ENCODE data around the gene TAF4.
"Not testable (repeated sequence)": the region's sequence is repeated elsewhere in the genome, so short reads cannot be mapped to it uniquely, and the experiment has no call there.

Gene TAF4

GRCh38 chr20:62065674-62066338 lies at the start of gene TAF4:
Gene TAF4, minus strand, starts transcription at chr20:62065881. Its CDS starts 71 bp downstream, at chr20:62065810.
- peak; percentile 17 for DNase-seq

- no peak for DNase-seq
These were observed 49.2 kb upstream of the TAF4 start for GRCh38 chr20:62114894-62115293.

- DNase-seq, result no peak
These were observed 46.7 kb upstream of the TAF4 start for GRCh38 chr20:62112368-62112767.

GRCh38 chr20:62111148-62111547 lies 45.5 kb upstream of the TAF4 start:
- no peak for DNase-seq

GRCh38 chr20:62105592-62105991 lies 39.9 kb upstream of the TAF4 start:
- no peak for DNase-seq

GRCh38 chr20:62104791-62105345 lies 39.2 kb upstream of the TAF4 start:
- no peak for DNase-seq

- DNase-seq, result no peak
These were observed 38.6 kb upstream of the TAF4 start for GRCh38 chr20:62104234-62104789.

GRCh38 chr20:62103508-62104233 lies 38.0 kb upstream of the TAF4 start:
- no peak for DNase-seq

- DNase-seq, result no peak
These were observed 35.4 kb upstream of the TAF4 start for GRCh38 chr20:62101078-62101477.

- no peak for DNase-seq
These were observed 32.3 kb upstream of the TAF4 start for GRCh38 chr20:62097881-62098407.

GRCh38 chr20:62096421-62097380 lies 31.0 kb upstream of the TAF4 start:
- DNase-seq, result no peak

- DNase-seq, result no peak
These were observed 23.7 kb upstream of the TAF4 start for GRCh38 chr20:62089393-62089792.

GRCh38 chr20:62088258-62089127 lies 22.8 kb upstream of the TAF4 start:
- no peak for DNase-seq

GRCh38 chr20:62087632-62088031 lies 22.0 kb upstream of the TAF4 start:
- DNase-seq, result no peak

- no peak for DNase-seq
These were observed 21.5 kb upstream of the TAF4 start for GRCh38 chr20:62087227-62087626.

GRCh38 chr20:62085206-62085605 lies 19.5 kb upstream of the TAF4 start:
- no peak for DNase-seq

- DNase-seq, result not testable (repeated sequence)
These were observed 18.5 kb upstream of the TAF4 start for GRCh38 chr20:62084224-62084623.

- no peak for DNase-seq
These were observed 17.6 kb upstream of the TAF4 start for GRCh38 chr20:62083312-62083711.

GRCh38 chr20:62080249-62080990 lies 14.7 kb upstream of the TAF4 start:
- DNase-seq, result peak; percentile 91

GRCh38 chr20:62079166-62079565 lies 13.5 kb upstream of the TAF4 start:
- no peak for DNase-seq

GRCh38 chr20:62073323-62073722 lies 7.6 kb upstream of the TAF4 start:
- no peak for DNase-seq
